K562 (cell line): Measurements from ENCODE around the gene ZDHHC8. TPM values are rescaled to one million over a fixed set of nuclear protein-coding genes. Genes with fewer than 3 reads are reported as not detected.

ENCODE experiments used
- ATAC-seq: fragments of 200-7000 bp; cut with Tn5 transposase; 3 replicates; pipeline ENCODE4 v1.9.1; 2020; ENCODE audit warnings: moderate library complexity
- BruUV-seq: library from RNA; stranded (reverse); fragments of 400-500 nt; replicated peaks from 2 replicates; lab custom pipeline; 2021; lab: Mats Ljungman, UMichigan
- CTCF ChIA-PET: fragments of 300-600 bp; formaldehyde crosslinking; extraction: SDS; loops from one replicate; lab custom pipeline; 2021; ENCODE audit warnings: low intra/inter-chr PET ratio; lab: Yijun Ruan, JAX
- POLR2A ChIA-PET: fragments of 300-600, 350-650 bp; sonication (Branson Sonifier 250); formaldehyde crosslinking; extraction: SDS; loops from one replicate; lab custom pipeline; 2021; ENCODE audit warnings: antibody characterized with exemption, inconsistent platforms; lab: Yijun Ruan, JAX
- DNase-seq, 4 experiments: peaks; one replicate each; pipeline versions ENCODE4 v3.0.0 to v3.0.0-alpha.2; 2011 to 2018; ENCODE audit warnings: low spot score in 3 of 4, mixed read lengths in 3 of 4; ENCODE audit errors: extremely low read depth in 1 of 4
- FAIRE-seq: peaks from 2 replicates; lab custom pipeline; 2011; peaks lifted over from hg19 to GRCh38; lab: Jason Lieb, UNC
- H2AFZ ChIP-seq: 2 replicates; pipeline ENCODE4 v1.6.0; 2011; ENCODE audit warnings: low read depth, low read length, control low read depth, inconsistent platforms
- H3K27ac ChIP-seq: fragments of 200-600 bp; 3 replicates; pipeline ENCODE4 v1.8.0; 2011; ENCODE audit warnings: low read depth, mild to moderate bottlenecking, control low read depth, inconsistent platforms, low read length, moderate library complexity, mixed read lengths; ENCODE audit errors: extremely low read depth
- H3K27me3 ChIP-seq, 2 experiments: fragments of 300-600 bp in 1 of 2; 2 replicates in 1 of 2; 3 replicates in 1 of 2; pipeline versions ENCODE4 v1.6.0 to v1.8.0; 2011; ENCODE audit warnings: inconsistent platforms in 2 of 2, low read length in 2 of 2, mild to moderate bottlenecking in 1 of 2, mixed read lengths in 1 of 2, moderate library complexity in 1 of 2; ENCODE audit not compliant: control insufficient read depth in 2 of 2, insufficient read depth in 2 of 2
- H3K36me3 ChIP-seq: fragments of 300-600 bp; 3 replicates; pipeline ENCODE4 v1.8.0; 2011; ENCODE audit warnings: mild to moderate bottlenecking, low read length, inconsistent platforms; ENCODE audit not compliant: control insufficient read depth, insufficient read depth
- H3K4me1 ChIP-seq, 2 experiments: fragments of 200-600 bp in 1 of 2; replicated peaks in 1 of 2; 2 replicates in 1 of 2; 3 replicates in 1 of 2; pipeline versions ENCODE4 v1.5.1 to v1.8.0; 2011; ENCODE audit warnings: inconsistent platforms in 2 of 2, low read length in 2 of 2, mild to moderate bottlenecking in 1 of 2, mixed read lengths in 1 of 2, moderate library complexity in 1 of 2; ENCODE audit not compliant: control insufficient read depth in 2 of 2, insufficient read depth in 2 of 2
- H3K4me2 ChIP-seq: 2 replicates; pipeline ENCODE4 v1.6.1; 2011; ENCODE audit warnings: low read length, control low read depth, inconsistent platforms, mixed read lengths; ENCODE audit not compliant: insufficient read depth
- H3K4me3 ChIP-seq: fragments of 200-600 bp; sonication (generic), shearing (Covaris generic); 2 replicates; pipeline ENCODE4 v1.5.1; 2016; ENCODE audit warnings: control low read depth, inconsistent platforms
- H3K79me2 ChIP-seq: fragments of 200-600 bp; 3 replicates; pipeline ENCODE4 v1.8.0; 2011; ENCODE audit warnings: low read length, inconsistent platforms; ENCODE audit not compliant: control insufficient read depth, insufficient read depth
- H3K9ac ChIP-seq, 2 experiments: 2 replicates each; pipeline versions ENCODE4 v1.6.0 to v1.6.1; 2011; ENCODE audit warnings: low read depth in 2 of 2, low read length in 2 of 2, control low read depth in 1 of 2, inconsistent platforms in 1 of 2, mild to moderate bottlenecking in 1 of 2, mixed read lengths in 1 of 2; ENCODE audit not compliant: insufficient read depth in 1 of 2
- H3K9me1 ChIP-seq: one replicate; pipeline ENCODE4 v1.6.0; 2011; ENCODE audit warnings: inconsistent platforms, mild to moderate bottlenecking, low read length, moderate library complexity; ENCODE audit not compliant: control insufficient read depth, insufficient read depth
- H3K9me3 ChIP-seq: replicated peaks from 2 replicates; pipeline ENCODE4 v1.5.1; 2011; ENCODE audit warnings: low read depth, low read length, inconsistent platforms; ENCODE audit not compliant: control insufficient read depth, insufficient read depth
- H4K20me1 ChIP-seq: replicated peaks from 2 replicates; pipeline ENCODE4 v1.6.1; 2011; ENCODE audit warnings: low read length, inconsistent platforms, mixed read lengths; ENCODE audit not compliant: control insufficient read depth, insufficient read depth
- BRCA1 ChIP-seq, 2 experiments: fragments of 450-650 bp in 1 of 2; sonication (generic) in 1 of 2; formaldehyde crosslinking in 1 of 2; IDR thresholded peaks; 2 replicates each; pipeline versions ENCODE4 v1.5.0 to v1.6.1; 2017 to 2020; ENCODE audit warnings: mild to moderate bottlenecking in 1 of 2, missing genetic modification reagents in 1 of 2
- CBFB ChIP-seq: sonication (generic); formaldehyde crosslinking; IDR thresholded peaks from 2 replicates; pipeline ENCODE4 v1.4.0; 2020; ENCODE audit warnings: mild to moderate bottlenecking, missing genetic modification reagents
- FOXK1 ChIP-seq: sonication (generic); formaldehyde crosslinking; IDR thresholded peaks from 2 replicates; pipeline ENCODE4 v1.8.0; 2022; ENCODE audit warnings: missing genetic modification reagents, mild to moderate bottlenecking, borderline replicate concordance
- HDAC8 ChIP-seq: fragments of 450-650 bp; IDR thresholded peaks from 2 replicates; pipeline ENCODE4 v1.6.1; 2016; ENCODE audit warnings: mild to moderate bottlenecking, missing genetic modification characterization, moderate library complexity, missing compliant biosample characterization
- HMGN3 ChIP-seq: IDR thresholded peaks from 2 replicates; pipeline ENCODE4 v1.6.1; 2011; ENCODE audit warnings: borderline replicate concordance, low read depth, mild to moderate bottlenecking, mixed read lengths, low read length; ENCODE audit not compliant: insufficient read length; ENCODE audit errors: extremely low read depth
- IRF2 ChIP-seq: sonication (generic); formaldehyde crosslinking; IDR thresholded peaks from 2 replicates; pipeline ENCODE4 v1.8.1; 2022; ENCODE audit warnings: mild to moderate bottlenecking, missing genetic modification reagents
- MCM3 ChIP-seq: fragments of 450-650 bp; IDR thresholded peaks from 2 replicates; pipeline ENCODE4 v1.6.1; 2016
- MYBL2 ChIP-seq, 2 experiments: fragments of 450-650 bp in 1 of 2; sonication (generic) in 1 of 2; formaldehyde crosslinking in 1 of 2; IDR thresholded peaks; 2 replicates each; pipeline versions ENCODE4 v1.6.1 to v1.8.1; 2017 to 2022; ENCODE audit warnings: borderline replicate concordance in 1 of 2, inconsistent platforms in 1 of 2, low read depth in 1 of 2, mild to moderate bottlenecking in 1 of 2, missing genetic modification reagents in 1 of 2, moderate library complexity in 1 of 2
- NFYB ChIP-seq: IDR thresholded peaks from 2 replicates; pipeline ENCODE4 v1.6.1; 2011; ENCODE audit warnings: mild to moderate bottlenecking, moderate library complexity; ENCODE audit not compliant: insufficient read length; ENCODE audit errors: extremely low read depth
- RHOXF2B ChIP-seq: fragments of 250-450 bp; sonication (Bioruptor Pico); conservative IDR thresholded peaks from 2 replicates; pipeline ENCODE4 v1.5.1; 2021
- STAG1 ChIP-seq: sonication (generic); formaldehyde crosslinking; IDR thresholded peaks from 2 replicates; pipeline ENCODE4 v1.5.0; 2020; ENCODE audit warnings: missing genetic modification reagents, borderline replicate concordance
- ZBTB11 ChIP-seq, 3 experiments: fragments of 200-800 bp in 1 of 3; fragments of 250-450 bp in 1 of 3; fragments of 450-650 bp in 1 of 3; sonication (Bioruptor Pico) in 1 of 3; sonication (Bioruptor generic) in 1 of 3; formaldehyde crosslinking in 1 of 3; IDR thresholded peaks; 2 replicates each; pipeline versions ENCODE4 v1.6.1 to v1.8.0; 2016 to 2022; ENCODE audit warnings: mild to moderate bottlenecking in 2 of 3, missing genetic modification characterization in 2 of 3, missing compliant biosample characterization in 1 of 3, moderate library complexity in 1 of 3
- ZBTB7A ChIP-seq: IDR thresholded peaks from 2 replicates; pipeline ENCODE4 v1.6.1; 2011; ENCODE audit warnings: low read depth, mild to moderate bottlenecking, low read length, moderate library complexity, borderline replicate concordance; ENCODE audit not compliant: control insufficient read depth
- ZNF584 ChIP-seq: fragments of 200-800 bp; sonication (Bioruptor generic); IDR thresholded peaks from 2 replicates; pipeline ENCODE4 v1.6.1; 2016; ENCODE audit warnings: low read depth, mild to moderate bottlenecking, missing genetic modification characterization, missing compliant biosample characterization
- WGBS: fragments of 100-300 bp; shearing (Covaris generic); methylation state at CpG from one replicate; pipeline ENCODE4 v1.1.6; 2016; ENCODE audit warnings: low coverage, mixed read lengths; ENCODE audit not compliant: insufficient coverage; ENCODE audit errors: missing lambda C conversion rate; 5-methylcytosine and 5-hydroxymethylcytosine counted together
- in situ Hi-C: fragments of 300-500 bp; cut with MboI; formaldehyde crosslinking; loops from 4 replicates; pipeline ENCODE4 v1.15.0; 2018; ENCODE audit warnings: inconsistent platforms, mixed read lengths
- intact Hi-C: fragments of 100-400 bp; cut with micrococcal nuclease; formaldehyde crosslinking; loops from 2 replicates; pipeline ENCODE4 v1.14.2; 2022
- polyA plus RNA-seq, 8 experiments: library from polyadenylated mRNA; depleted of rRNA in 4 of 8; stranded (reverse) in 5 of 8; unstranded in 3 of 8; fragments of >200 nt; fragmentation: Nextera tagmentation in 2 of 8; fragmentation: Illumina TruSeq in 1 of 8; extraction: Ambion mirVana in 2 of 8; extraction: Trizol in 1 of 8; gene quantifications; 2 replicates each; pipeline versions ENCODE4 v1.2.1 to v1.2.3, GENCODE V29; 2011 to 2014; ENCODE audit warnings: inconsistent platforms in 1 of 8, missing spikeins in 1 of 8
- total RNA-seq, 7 experiments: library from RNA; depleted of rRNA in 6 of 7; stranded (reverse); fragments of >200 nt in 6 of 7; fragmentation: Illumina TruSeq in 2 of 7; extraction: Trizol in 2 of 7; gene quantifications; 2 replicates each; pipeline versions ENCODE4 v1.2.1 to v1.2.3, GENCODE V29; 2011 to 2021; ENCODE audit warnings: low replicate concordance in 1 of 7

ZDHHC8 gene
- total and polyA plus RNA-seq, 9 of the 15 experiments (the other 6 are each of a cell fraction or from before 2014, with no cell fraction given): 0.04 to 109 (median 16.4) TPM

GRCh38 chr22:20169253-20169822 is 37.7 kb downstream of the ZDHHC8 start (continued):
- TF ChIP-seq BRCA1 (IDR thresholded peaks at IDR 0.05): no peak
- TF ChIP-seq BRCA1 (CRISPR knock-in tag; IDR thresholded peaks at IDR 0.05): 0 out of 2 replicates have a peak, but pooled peaks have one; percentile 63
- no peak for TF ChIP-seq FOXK1 (CRISPR knock-in tag)
- peak; percentile 13; the same call in 1 of the 2 replicates for TF ChIP-seq STAG1 (CRISPR knock-in tag)
- TF ChIP-seq RHOXF2B (CRISPR knock-in tag): 0 out of 2 replicates have a peak, but pooled peaks have one; percentile 43
- no peak for TF ChIP-seq ZNF584
- TF ChIP-seq ZBTB7A: 0 out of 2 replicates have a peak, but pooled peaks have one; percentile 9
- TF ChIP-seq, all 486 proteins: peak for 8

- FAIRE-seq (no peak), DNase-seq (no peak), ATAC-seq (no peak)
- Histone ChIP-seq H3K36me3 (no peaks in the 10 kb centered on the region), H3K9ac (peak overlapping the region in 1 of 2 experiments; percentile 29; a peak in 2 of 4 replicates), H3K79me2 (no peaks in the 10 kb centered on the region), H4K20me1 (peaks cover 51% of the 10 kb centered on the region), H3K27ac (no peak overlapping the region), H3K4me3 (no peak overlapping the region), H3K9me1 (no peaks in the 10 kb centered on the region), H3K9me3 (no peaks in the 10 kb centered on the region), H3K4me2 (no peak overlapping the region), H3K4me1 (peaks cover 0 to 41% of the 10 kb centered on the region in 2 experiments; a peak in 1 of 5 replicates), H2AFZ (no peak overlapping the region), H3K27me3 (peaks cover 77 to 96% of the 10 kb centered on the region in 2 experiments; a peak in 4 of 5 replicates)
- CTCF ChIA-PET: no interaction called here
- in situ Hi-C loops: loop anchor here (25.0 kb wide), 1 partner anchor 517 kb away; no protein-coding TSS in a partner anchor
- intact Hi-C loops: no loop called here
- BruUV-seq: no TSS peak
- POLR2A ChIA-PET: no interaction called here
- under 1% methylated on average over 13 of the region's 13 CpGs for WGBS
- TF ChIP-seq IRF2 (CRISPR knock-in tag) (0 out of 2 replicates have a peak, but pooled peaks have one; percentile 52), HMGN3 (peak; percentile 24), ZBTB11 (CRISPR knock-in tag; IDR thresholded peaks at IDR 0.05) (peak in 1 of 3 experiments; percentile 11; a peak in 1 of 6 replicates), MCM3 (0 out of 2 replicates have a peak, but pooled peaks have one; percentile 32), NFYB (no peak), STAG1 (CRISPR knock-in tag) (peak; percentile 31; the same call in 1 of the 2 replicates), HDAC8 (tag) (0 out of 2 replicates have a peak, but pooled peaks have one; percentile 22), MYBL2 (IDR thresholded peaks at IDR 0.05; ENCODE audit: low read depth) (no peak), MYBL2 (CRISPR knock-in tag; IDR thresholded peaks at IDR 0.05; ENCODE audit: borderline replicate concordance) (peak; percentile 3; the same call in 1 of the 2 replicates), BRCA1 (IDR thresholded peaks at IDR 0.05) (no peak), BRCA1 (CRISPR knock-in tag; IDR thresholded peaks at IDR 0.05) (0 out of 2 replicates have a peak, but pooled peaks have one; percentile 95), CBFB (CRISPR knock-in tag) (0 out of 2 replicates have a peak, but pooled peaks have one; percentile 68)
These were observed 38.6 kb downstream of the ZDHHC8 start for GRCh38 chr22:20170170-20170569.
